WERI-Rb-1 (cell line): ENCODE measurements around the gene SHOX.
"Not testable (repeated sequence)": the region's sequence is repeated elsewhere in the genome, so short reads cannot be mapped to it uniquely, and the experiment has no call there.

ENCODE experiments used
- DNase-seq: peaks from one replicate; pipeline ENCODE4 v3.0.0-alpha.2; 2020
- H3K27ac ChIP-seq: fragments of 250-450 bp; sonication (Bioruptor Pico); 2 replicates; pipeline ENCODE4 v1.5.1; 2020; ENCODE audit warnings: mild to moderate bottlenecking, moderate library complexity
- H3K27me3 ChIP-seq: fragments of 250-450 bp; sonication (Bioruptor Pico); 2 replicates; pipeline ENCODE4 v1.5.1; 2021; ENCODE audit warnings: mild to moderate bottlenecking, low read depth, moderate library complexity; ENCODE audit not compliant: insufficient read depth, severe bottlenecking
- H3K36me3 ChIP-seq: fragments of 250-450 bp; sonication (Bioruptor Pico); 2 replicates; pipeline ENCODE4 v1.5.1; 2020; ENCODE audit warnings: mild to moderate bottlenecking, moderate library complexity
- H3K4me3 ChIP-seq: 2 replicates; pipeline ENCODE4 v1.5.1; 2011; ENCODE audit warnings: low read depth, mild to moderate bottlenecking, control low read depth, low read length
- H3K9me3 ChIP-seq: fragments of 250-450 bp; sonication (Bioruptor Pico); 2 replicates; pipeline ENCODE4 v1.5.1; 2021; ENCODE audit warnings: mild to moderate bottlenecking, moderate library complexity; ENCODE audit not compliant: severe bottlenecking
- CTCF ChIP-seq: IDR thresholded peaks from 2 replicates; pipeline ENCODE4 v1.5.1; 2011; ENCODE audit warnings: low read depth, mild to moderate bottlenecking, control low read depth, inconsistent platforms, low read length

The SHOX gene

DNA sequence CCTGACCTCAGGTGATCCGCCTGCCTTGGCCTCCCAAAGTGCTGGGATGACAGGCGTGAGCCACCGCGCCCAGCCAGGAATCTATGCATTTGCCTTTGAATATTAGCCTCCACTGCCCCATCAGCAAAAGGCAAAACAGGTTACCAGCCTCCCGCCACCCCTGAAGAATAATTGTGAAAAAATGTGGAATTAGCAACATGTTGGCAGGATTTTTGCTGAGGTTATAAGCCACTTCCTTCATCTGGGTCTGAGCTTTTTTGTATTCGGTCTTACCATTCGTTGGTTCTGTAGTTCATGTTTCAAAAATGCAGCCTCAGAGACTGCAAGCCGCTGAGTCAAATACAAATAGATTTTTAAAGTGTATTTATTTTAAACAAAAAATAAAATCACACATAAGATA, 44.2 kb upstream of the SHOX start:
- Histone ChIP-seq H3K9me3 (peaks cover 2% of the 10 kb centered on the region), H3K4me3 (no peak overlapping the region)

GRCh38 chrX:589261-589660, 41.3 kb upstream of the SHOX start:
- H3K4me3 ChIP-seq, H3K36me3 ChIP-seq, H3K27ac ChIP-seq, DNase-seq, H3K9me3 ChIP-seq: not testable (repeated sequence)
- peaks cover 68% of the 10 kb centered on the region for H3K27me3 ChIP-seq

More for the DNA sequence above, 44.2 kb upstream of the SHOX start:
- DNase-seq = no peak
- H3K27ac ChIP-seq = no peak overlapping the region
- no peaks in the 10 kb centered on the region for H3K36me3 ChIP-seq
- TF ChIP-seq CTCF = no peak
- H3K27me3 ChIP-seq = peaks cover 61% of the 10 kb centered on the region

GRCh38 chrX:590693-591404, 39.7 kb upstream of the SHOX start:
- no peak for DNase-seq
- TF ChIP-seq CTCF = no peak
- Histone ChIP-seq H3K4me3 (no peak overlapping the region), H3K36me3 (no peaks in the 10 kb centered on the region), H3K27ac (no peak overlapping the region), H3K9me3 (peaks cover 2% of the 10 kb centered on the region), H3K27me3 (peaks cover 80% of the 10 kb centered on the region)

DNA sequence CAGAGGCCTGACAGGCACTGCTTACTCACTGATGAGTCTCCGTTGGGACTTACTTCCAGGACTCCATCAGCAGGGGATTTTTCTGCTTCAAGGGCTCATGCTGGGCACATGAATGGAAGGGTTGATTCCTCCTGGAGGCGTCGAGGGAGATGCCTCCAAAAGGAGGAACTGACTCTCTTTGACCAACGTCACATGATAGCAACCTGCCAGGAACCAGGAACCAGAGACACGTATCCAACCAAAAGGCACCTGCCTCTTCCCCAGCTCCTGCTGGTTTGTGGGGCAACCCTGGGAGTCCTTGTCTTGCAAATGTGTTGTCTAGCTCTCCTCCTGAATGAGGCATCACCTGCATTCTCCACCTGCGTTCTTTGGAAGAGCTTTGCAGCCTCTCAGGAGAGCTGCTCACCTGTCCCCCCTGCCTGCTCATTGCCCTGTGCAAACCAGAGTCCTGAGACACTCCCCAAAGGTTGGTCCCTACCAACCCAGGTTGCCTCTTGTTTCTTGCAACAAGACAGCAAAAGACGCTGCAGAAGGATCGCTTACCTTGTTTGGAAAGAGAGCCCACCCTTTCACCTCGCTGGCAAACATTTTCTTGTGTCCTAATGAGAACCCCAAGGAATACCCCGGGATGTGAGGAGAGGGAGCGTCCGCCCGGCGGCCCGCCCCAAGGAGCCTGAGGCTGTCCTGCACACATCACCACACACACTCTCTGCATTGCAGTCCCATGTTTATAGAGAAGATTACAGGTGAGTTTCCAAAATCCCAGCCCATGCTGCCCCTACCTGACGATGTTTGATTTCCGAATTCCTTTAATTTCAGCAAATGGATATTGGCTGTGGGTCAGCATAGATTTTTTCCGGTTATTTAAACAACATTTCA, 30.5 kb upstream of the SHOX start:
- TF ChIP-seq CTCF = no peak
- H3K36me3 ChIP-seq = no peaks in the 10 kb centered on the region
- peaks cover 4% of the 10 kb centered on the region for H3K9me3 ChIP-seq
- H3K4me3 ChIP-seq = no peak overlapping the region
- DNase-seq = no peak
- peaks cover 12% of the 10 kb centered on the region for H3K27me3 ChIP-seq
- no peak overlapping the region for H3K27ac ChIP-seq

DNA sequence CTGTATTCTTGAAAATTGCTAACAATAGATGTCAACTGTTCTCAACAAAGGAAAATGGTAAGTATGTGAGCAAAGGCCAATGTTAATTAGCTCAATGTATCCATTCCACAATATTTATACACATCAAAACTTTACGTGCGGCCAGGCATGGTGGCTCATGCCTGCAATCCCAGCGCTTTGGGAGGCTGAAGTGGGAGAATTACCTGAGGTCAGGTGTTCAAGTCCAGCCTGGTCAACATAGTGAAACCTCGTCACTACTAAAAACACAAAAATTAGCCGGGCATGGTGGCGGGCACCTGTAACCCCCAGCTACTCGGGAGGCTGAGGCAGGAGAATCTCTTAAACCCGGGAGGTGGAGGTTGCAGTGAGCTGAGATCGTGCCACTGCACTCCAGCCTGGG, 27.6 kb upstream of the SHOX start:
- H3K4me3 ChIP-seq, H3K9me3 ChIP-seq, H3K36me3 ChIP-seq, H3K27ac ChIP-seq, H3K27me3 ChIP-seq, DNase-seq: not testable (repeated sequence)

- H3K36me3 ChIP-seq, H3K9me3 ChIP-seq, H3K4me3 ChIP-seq, H3K27me3 ChIP-seq, DNase-seq, H3K27ac ChIP-seq: not testable (repeated sequence)
Measured at GRCh38 chrX:604616-605015, 26.0 kb upstream of the SHOX start.

DNA sequence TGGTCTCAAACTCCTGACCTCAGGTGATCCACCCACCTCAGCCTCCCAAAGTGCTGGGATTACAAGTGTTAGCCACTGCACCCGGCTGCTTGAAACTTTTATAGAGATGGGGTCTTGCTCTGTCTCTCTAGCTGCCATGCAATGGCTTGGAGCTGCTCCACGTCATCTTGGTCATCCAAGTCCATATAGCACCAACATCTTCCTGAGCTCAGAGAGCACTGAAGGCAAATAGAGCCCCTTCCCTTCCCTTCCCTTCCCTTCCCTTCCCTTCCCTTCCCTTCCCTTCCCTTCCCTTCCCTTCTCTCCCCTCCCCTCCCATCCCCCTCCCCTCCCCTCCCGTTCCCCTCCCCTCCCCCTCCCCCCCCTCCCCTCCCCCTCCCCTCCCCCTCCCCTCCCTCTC, 22.5 kb upstream of the SHOX start:
- DNase-seq, H3K36me3 ChIP-seq, H3K4me3 ChIP-seq, H3K27ac ChIP-seq, H3K27me3 ChIP-seq: not testable (repeated sequence)
- peaks cover 13% of the 10 kb centered on the region for H3K9me3 ChIP-seq
